ENCODE data around the gene NPTXR.

Gene NPTXR

GRCh38 chr22:38872831-38873248, 29.0 kb upstream of the NPTXR start:
- DNase-seq (ENCODE audit: low read depth), result no peak
- TF ChIP-seq CTCF (IDR thresholded peaks at IDR 0.05; ENCODE audit: control insufficient read depth, extremely low read depth, insufficient read depth), result no peak
- peak overlapping the region; percentile 73 for H3K4me3 ChIP-seq (ENCODE audit: low read depth, low read length)

GRCh38 chr22:38872172-38872830, 28.5 kb upstream of the NPTXR start, which contains the start of gene CBX6:
Gene CBX6, minus strand, starts transcription at chr22:38872216. Its CDS starts 26 bp downstream, at chr22:38872190.
- H3K4me3 ChIP-seq (ENCODE audit: low read depth, low read length), result peak within 1 kb of the TSS; percentile 73
- DNase-seq (ENCODE audit: low read depth), result peak; percentile 54
- no peak for TF ChIP-seq CTCF (IDR thresholded peaks at IDR 0.05; ENCODE audit: control insufficient read depth, extremely low read depth, insufficient read depth)

DNA sequence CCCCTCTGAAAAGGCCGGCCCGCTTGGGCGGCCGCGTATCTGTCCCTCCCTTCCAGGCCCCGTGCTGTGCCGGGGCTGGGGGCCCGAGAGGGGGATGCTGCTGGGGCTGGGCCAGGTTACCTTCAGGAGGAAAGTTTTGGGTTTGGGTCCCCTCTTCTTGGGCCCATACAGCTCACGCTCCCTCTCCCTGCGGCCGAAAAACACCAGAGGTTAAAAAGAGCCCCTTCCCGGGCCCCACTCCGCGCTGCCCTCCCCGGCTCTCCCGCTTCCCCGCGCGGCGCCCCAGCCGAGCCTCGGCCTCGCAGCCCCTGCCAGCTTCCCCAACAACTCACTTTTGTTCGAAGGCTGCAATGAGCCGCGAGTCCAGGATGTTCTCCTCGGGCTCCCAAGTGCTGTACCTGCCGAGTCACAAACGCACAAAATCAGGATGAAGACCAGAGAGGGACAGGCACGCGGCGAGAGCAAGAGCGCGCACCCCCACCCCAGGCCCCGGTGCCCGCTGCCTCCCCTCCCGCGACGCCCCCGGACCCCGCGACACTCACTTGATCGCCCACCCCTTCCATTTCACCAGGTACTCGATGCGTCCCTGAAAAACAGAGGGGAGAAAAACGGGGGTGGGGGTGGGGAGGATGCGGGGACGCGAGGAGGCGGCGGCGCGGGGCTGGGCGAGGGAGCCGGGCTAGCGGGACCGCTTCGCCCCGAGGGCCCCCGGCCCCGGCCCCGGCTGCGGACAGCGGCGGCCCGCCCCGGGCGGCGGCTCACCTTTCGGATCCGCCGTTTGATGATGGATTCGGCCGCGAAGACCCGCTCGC, 27.7 kb upstream of the NPTXR start:
- TF ChIP-seq CTCF (IDR thresholded peaks at IDR 0.05; ENCODE audit: control insufficient read depth, extremely low read depth, insufficient read depth), result no peak
- H3K4me3 ChIP-seq (ENCODE audit: low read depth, low read length), result peak overlapping the region; percentile 73
- DNase-seq (ENCODE audit: low read depth), result no peak

DNA sequence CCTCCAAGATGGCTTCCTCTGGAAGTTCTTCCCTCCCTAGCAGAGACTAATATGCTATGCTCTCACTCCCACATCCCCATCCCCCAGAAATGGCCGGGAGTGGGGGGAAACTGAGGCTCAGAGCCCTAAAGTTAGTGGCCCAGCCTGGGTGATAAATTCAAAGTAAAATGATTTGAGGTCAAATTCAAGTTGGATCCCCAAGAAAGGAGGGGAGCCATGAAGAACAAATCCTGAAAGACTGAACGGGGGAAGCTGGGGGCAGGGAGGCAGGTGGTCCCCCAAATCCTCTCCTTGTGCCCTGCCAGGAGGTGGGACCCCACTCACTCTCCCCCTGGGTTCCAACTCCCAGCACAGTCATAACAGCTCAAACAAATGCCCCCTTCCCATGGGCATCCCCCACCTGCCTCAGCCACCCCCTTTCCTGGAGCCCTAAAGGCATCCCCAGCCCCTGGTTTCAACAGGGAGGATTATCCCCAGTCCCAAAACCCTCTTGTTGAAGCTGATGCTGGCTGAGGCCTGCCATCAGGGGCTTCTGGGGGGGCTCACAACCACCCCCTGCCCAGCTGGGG, 27.0 kb upstream of the NPTXR start:
- no peak for DNase-seq (ENCODE audit: low read depth)
- peak overlapping the region; percentile 73 for H3K4me3 ChIP-seq (ENCODE audit: low read depth, low read length)
- no peak for TF ChIP-seq CTCF (IDR thresholded peaks at IDR 0.05; ENCODE audit: control insufficient read depth, extremely low read depth, insufficient read depth)

DNA sequence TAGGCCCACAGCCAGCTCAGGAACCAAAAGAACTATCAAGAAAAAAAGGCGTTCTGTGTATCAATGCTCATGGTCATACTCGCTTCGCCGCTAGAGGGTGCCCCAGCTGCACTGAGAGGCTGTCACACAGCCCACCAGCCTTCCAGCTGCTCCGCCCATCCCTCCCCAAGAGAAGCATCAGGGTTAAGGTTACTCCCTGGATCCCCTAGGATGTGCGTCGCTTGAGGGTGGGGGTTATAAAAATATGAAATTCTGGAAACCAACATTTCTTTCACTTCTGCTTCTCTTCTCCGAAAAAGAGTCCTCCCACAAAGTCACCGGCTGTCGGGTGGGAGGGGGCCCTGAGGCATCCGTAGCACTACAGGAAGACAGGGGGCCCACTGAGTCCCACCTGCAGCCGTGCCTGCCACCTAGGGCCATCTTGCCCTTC, 26.5 kb upstream of the NPTXR start:
- no peak for DNase-seq (ENCODE audit: low read depth)
- H3K4me3 ChIP-seq (ENCODE audit: low read depth, low read length), result peak overlapping the region; percentile 73
- TF ChIP-seq CTCF (IDR thresholded peaks at IDR 0.05; ENCODE audit: control insufficient read depth, extremely low read depth, insufficient read depth), result peak; percentile 86

DNA sequence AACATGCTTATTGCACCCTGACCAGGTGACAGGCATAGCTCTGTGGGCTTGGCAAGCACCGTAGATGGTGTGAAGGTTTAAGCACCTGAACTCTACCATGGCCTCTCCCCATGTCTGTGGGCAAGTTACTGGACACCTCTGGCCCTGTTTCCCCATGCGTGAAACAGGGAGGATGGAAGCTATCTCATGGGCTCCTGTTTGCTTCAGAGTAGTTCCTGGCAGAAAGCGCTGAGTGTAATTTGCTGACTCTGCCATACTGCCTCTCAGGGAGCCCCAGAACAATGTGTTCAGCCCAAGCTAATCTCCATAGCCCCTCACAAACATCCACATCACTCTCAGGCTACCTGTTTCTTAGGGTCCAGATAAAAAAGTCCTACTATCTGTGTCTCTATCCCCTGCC, 25.8 kb upstream of the NPTXR start:
- no peak overlapping the region for H3K4me3 ChIP-seq (ENCODE audit: low read depth, low read length)
- no peak for DNase-seq (ENCODE audit: low read depth)
- TF ChIP-seq CTCF (IDR thresholded peaks at IDR 0.05; ENCODE audit: control insufficient read depth, extremely low read depth, insufficient read depth), result no peak

Data from LNCaP clone FGC (cell line).